T-helper 1 cell (primary cell): ENCODE data around the gene TMA7.
A peak's percentile ranks its signal among the peaks of the same experiment; 100 is the strongest.
"Not testable (repeated sequence)": the region's sequence is repeated elsewhere in the genome, so short reads cannot be mapped to it uniquely, and the experiment has no call there.

Experiments used
- DNase-seq, 5 donors: peaks; one replicate each; pipeline ENCODE4 v3.0.0-alpha.2; 2012 to 2020

The TMA7 gene

GRCh38 chr3:48437812-48438211, 2.2 kb upstream of the TMA7 start:
- DNase-seq = no peak

- peak in 1 of 5 donors; percentile 17 for DNase-seq
Measured at GRCh38 chr3:48440590-48440958, 517 bp downstream of the TMA7 start.

GRCh38 chr3:48441940-48442339, 1.9 kb downstream of the TMA7 start:
- DNase-seq = no peak

- no peak for DNase-seq
Measured at GRCh38 chr3:48445277-48445882, 5.3 kb downstream of the TMA7 start.

GRCh38 chr3:48446043-48446424, 6.0 kb downstream of the TMA7 start:
- DNase-seq = no peak

- DNase-seq = peak; percentile 79 to 85 (median 81)
Measured at GRCh38 chr3:48446425-48447193, 6.6 kb downstream of the TMA7 start, which contains the start of gene ATRIP. Gene ATRIP (plus strand): TSS chr3:48446737. CDS start chr3:48446846, 109 bp downstream.

- no peak for DNase-seq
Measured at GRCh38 chr3:48451270-48451669, 11.2 kb downstream of the TMA7 start.

- no peak for DNase-seq
Measured at GRCh38 chr3:48456456-48456855, 16.4 kb downstream of the TMA7 start.

GRCh38 chr3:48459331-48459730, 19.3 kb downstream of the TMA7 start:
- DNase-seq = no peak

- DNase-seq = no peak
Measured at GRCh38 chr3:48459773-48460516, 19.9 kb downstream of the TMA7 start.

GRCh38 chr3:48460517-48460902, 20.5 kb downstream of the TMA7 start:
- DNase-seq = no peak

GRCh38 chr3:48461767-48462166, 21.7 kb downstream of the TMA7 start:
- DNase-seq = not testable (repeated sequence)

- no peak for DNase-seq
Measured at GRCh38 chr3:48463703-48464102, 23.6 kb downstream of the TMA7 start.

- DNase-seq = no peak
Measured at GRCh38 chr3:48464713-48465221, 24.7 kb downstream of the TMA7 start.

GRCh38 chr3:48465237-48465530, 25.1 kb downstream of the TMA7 start:
- DNase-seq = no peak

GRCh38 chr3:48465531-48466378, 25.7 kb downstream of the TMA7 start:
- DNase-seq = peak; percentile 54 to 89 (median 68)

GRCh38 chr3:48466386-48467109, 26.5 kb downstream of the TMA7 start:
- peak in 1 of 5 donors; percentile 52 for DNase-seq

GRCh38 chr3:48467110-48467454, 27.0 kb downstream of the TMA7 start:
- DNase-seq = no peak

- no peak for DNase-seq
Measured at GRCh38 chr3:48467473-48468267, 27.6 kb downstream of the TMA7 start.

- no peak for DNase-seq
Measured at GRCh38 chr3:48468329-48468731, 28.3 kb downstream of the TMA7 start.
